ENCODE data around the gene FAM98B. TPM values are rescaled to one million over a fixed set of nuclear protein-coding genes. Genes with fewer than 3 reads are reported as not detected.

FAM98B gene
- total RNA-seq, 1 experiment from 2014 or later: 50.0 TPM

DNA sequence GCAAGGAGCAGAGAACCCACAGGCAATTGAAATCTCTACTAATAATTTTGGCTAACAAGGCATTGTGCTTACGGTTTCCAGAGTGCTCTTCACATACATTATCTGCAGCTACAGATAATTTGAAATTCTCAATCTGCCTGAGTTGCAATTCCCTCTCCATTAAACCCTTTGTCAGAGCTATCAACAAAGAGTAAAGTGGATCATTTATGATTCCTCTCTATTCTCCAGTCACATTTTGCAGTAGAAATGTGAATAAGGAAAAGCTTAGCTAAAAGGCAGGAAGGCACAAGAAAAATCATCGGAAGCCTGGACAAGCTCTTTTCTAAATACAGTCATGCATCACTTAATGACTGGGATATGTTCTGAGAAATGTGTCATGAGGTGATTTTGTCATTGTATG, 49.6 kb downstream of the FAM98B start:
- Histone ChIP-seq H2BK120ac (ENCODE audit: low read depth, low read length, poor library complexity, severe bottlenecking) (no peak overlapping the region), H3T11ph (ENCODE audit: low read length) (no peak overlapping the region), H2BK12ac (ENCODE audit: insufficient read length, low read depth, low read length) (no peak overlapping the region), H3K27ac (ENCODE audit: insufficient read length, low read depth, low read length) (no peak overlapping the region), H3K9ac (ENCODE audit: extremely low read depth, insufficient read length, low read length) (no peak overlapping the region), H4K5ac (ENCODE audit: insufficient read length, low read depth, low read length) (no peak overlapping the region), H3K4me1 (ENCODE audit: insufficient read depth, low read length) (peaks cover under 1% of the 10 kb centered on the region; the same call in 1 of the 2 replicates), H3K9me3 (ENCODE audit: control insufficient read depth, low read depth, low read length) (no peaks in the 10 kb centered on the region), H2AK5ac (ENCODE audit: insufficient read length, low read length) (no peak overlapping the region), H3K18ac (ENCODE audit: insufficient read length, low read depth, low read length) (no peak overlapping the region), H3K4ac (ENCODE audit: low read depth, low read length) (no peak overlapping the region), H3K56ac (ENCODE audit: insufficient read length, low read depth, low read length) (no peak overlapping the region), H4K20me1 (ENCODE audit: control insufficient read depth, insufficient read depth, insufficient read length) (no peaks in the 10 kb centered on the region), H2BK5ac (ENCODE audit: insufficient read length, low read length) (no peak overlapping the region), H3K23me2 (ENCODE audit: insufficient read length, low read depth, low read length, poor library complexity, severe bottlenecking) (no peaks in the 10 kb centered on the region), H4K91ac (ENCODE audit: insufficient read length, low read depth, low read length) (no peak overlapping the region), H3K27me3 (ENCODE audit: insufficient read depth, low read length) (no peaks in the 10 kb centered on the region), H3K23ac (ENCODE audit: insufficient read length, low read depth, low read length) (no peak overlapping the region), H3K14ac (ENCODE audit: insufficient read depth, low read length) (no peak overlapping the region), H3K4me2 (ENCODE audit: insufficient read depth, insufficient read length, low read length) (no peak overlapping the region), H2AFZ (ENCODE audit: low read length) (no peak overlapping the region), H4K8ac (replicated peaks; ENCODE audit: insufficient read length, low read depth, low read length) (no peak overlapping the region), H2BK20ac (ENCODE audit: low read depth, low read length, poor library complexity, severe bottlenecking) (no peak overlapping the region), H3K79me2 (ENCODE audit: insufficient read depth, low read length) (no peaks in the 10 kb centered on the region), H2BK15ac (ENCODE audit: low read depth, low read length) (no peak overlapping the region), H3K79me1 (ENCODE audit: insufficient read depth, low read depth, low read length, poor library complexity, severe bottlenecking) (no peaks in the 10 kb centered on the region)
- H3K9me3 Mint-ChIP-seq: no peaks in the 10 kb centered on the region
- no CpG with 5 or more reads among the region's 2 CpGs for WGBS (ENCODE audit: extremely low coverage, insufficient read length, low lambda C conversion rate)
- no peaks in the 10 kb centered on the region for H3K27me3 Mint-ChIP-seq (ENCODE audit: low read depth)
- no peak overlapping the region for H3K4me3 Mint-ChIP-seq
- peaks cover 6% of the 10 kb centered on the region in 2 experiments; a peak in 2 of 4 replicates for H3K4me1 Mint-ChIP-seq
- DNase-seq: no peak
- H3K27ac Mint-ChIP-seq: no peak overlapping the region
- H3K36me3 Mint-ChIP-seq (ENCODE audit: insufficient read depth in 1 of 3, low read depth in 3 of 3): peaks cover 2 to 6% (median 3%) of the 10 kb centered on the region in 3 experiments; a peak in 3 of 7 replicates
- TF ChIP-seq CTCF (conservative IDR thresholded peaks at IDR 0.05): no peak

All from H9 (cell line).